ENCODE measurements around the gene ATXN10. TPM values are rescaled to one million over a fixed set of nuclear protein-coding genes. Genes with fewer than 3 reads are reported as not detected.

The ATXN10 gene
- total and polyA plus RNA-seq, 2 of the 8 experiments (the other 6 are each of a cell fraction or from before 2014, with no cell fraction given), result 134 to 210 TPM

DNA sequence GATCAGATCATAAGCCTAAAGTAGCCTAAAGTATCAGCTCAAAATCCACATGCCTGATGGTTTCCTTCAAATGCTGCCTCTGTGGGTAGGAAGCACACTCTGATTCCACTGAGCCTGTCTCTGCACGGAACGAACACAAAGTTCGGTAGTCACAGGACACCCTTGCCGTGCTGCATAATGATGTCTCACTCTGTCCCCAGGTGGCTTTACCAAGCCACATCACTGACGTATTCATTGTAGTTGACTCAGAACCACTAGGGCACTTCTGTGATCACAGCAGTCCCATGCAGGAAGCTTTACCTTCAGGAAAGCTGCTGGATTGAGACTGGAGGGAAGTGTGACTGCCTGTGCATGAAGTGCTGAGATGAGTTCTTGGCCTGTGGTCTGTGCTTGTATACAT lies 147.7 kb downstream of the ATXN10 start (continued):
- TF ChIP-seq, protein P1, sequence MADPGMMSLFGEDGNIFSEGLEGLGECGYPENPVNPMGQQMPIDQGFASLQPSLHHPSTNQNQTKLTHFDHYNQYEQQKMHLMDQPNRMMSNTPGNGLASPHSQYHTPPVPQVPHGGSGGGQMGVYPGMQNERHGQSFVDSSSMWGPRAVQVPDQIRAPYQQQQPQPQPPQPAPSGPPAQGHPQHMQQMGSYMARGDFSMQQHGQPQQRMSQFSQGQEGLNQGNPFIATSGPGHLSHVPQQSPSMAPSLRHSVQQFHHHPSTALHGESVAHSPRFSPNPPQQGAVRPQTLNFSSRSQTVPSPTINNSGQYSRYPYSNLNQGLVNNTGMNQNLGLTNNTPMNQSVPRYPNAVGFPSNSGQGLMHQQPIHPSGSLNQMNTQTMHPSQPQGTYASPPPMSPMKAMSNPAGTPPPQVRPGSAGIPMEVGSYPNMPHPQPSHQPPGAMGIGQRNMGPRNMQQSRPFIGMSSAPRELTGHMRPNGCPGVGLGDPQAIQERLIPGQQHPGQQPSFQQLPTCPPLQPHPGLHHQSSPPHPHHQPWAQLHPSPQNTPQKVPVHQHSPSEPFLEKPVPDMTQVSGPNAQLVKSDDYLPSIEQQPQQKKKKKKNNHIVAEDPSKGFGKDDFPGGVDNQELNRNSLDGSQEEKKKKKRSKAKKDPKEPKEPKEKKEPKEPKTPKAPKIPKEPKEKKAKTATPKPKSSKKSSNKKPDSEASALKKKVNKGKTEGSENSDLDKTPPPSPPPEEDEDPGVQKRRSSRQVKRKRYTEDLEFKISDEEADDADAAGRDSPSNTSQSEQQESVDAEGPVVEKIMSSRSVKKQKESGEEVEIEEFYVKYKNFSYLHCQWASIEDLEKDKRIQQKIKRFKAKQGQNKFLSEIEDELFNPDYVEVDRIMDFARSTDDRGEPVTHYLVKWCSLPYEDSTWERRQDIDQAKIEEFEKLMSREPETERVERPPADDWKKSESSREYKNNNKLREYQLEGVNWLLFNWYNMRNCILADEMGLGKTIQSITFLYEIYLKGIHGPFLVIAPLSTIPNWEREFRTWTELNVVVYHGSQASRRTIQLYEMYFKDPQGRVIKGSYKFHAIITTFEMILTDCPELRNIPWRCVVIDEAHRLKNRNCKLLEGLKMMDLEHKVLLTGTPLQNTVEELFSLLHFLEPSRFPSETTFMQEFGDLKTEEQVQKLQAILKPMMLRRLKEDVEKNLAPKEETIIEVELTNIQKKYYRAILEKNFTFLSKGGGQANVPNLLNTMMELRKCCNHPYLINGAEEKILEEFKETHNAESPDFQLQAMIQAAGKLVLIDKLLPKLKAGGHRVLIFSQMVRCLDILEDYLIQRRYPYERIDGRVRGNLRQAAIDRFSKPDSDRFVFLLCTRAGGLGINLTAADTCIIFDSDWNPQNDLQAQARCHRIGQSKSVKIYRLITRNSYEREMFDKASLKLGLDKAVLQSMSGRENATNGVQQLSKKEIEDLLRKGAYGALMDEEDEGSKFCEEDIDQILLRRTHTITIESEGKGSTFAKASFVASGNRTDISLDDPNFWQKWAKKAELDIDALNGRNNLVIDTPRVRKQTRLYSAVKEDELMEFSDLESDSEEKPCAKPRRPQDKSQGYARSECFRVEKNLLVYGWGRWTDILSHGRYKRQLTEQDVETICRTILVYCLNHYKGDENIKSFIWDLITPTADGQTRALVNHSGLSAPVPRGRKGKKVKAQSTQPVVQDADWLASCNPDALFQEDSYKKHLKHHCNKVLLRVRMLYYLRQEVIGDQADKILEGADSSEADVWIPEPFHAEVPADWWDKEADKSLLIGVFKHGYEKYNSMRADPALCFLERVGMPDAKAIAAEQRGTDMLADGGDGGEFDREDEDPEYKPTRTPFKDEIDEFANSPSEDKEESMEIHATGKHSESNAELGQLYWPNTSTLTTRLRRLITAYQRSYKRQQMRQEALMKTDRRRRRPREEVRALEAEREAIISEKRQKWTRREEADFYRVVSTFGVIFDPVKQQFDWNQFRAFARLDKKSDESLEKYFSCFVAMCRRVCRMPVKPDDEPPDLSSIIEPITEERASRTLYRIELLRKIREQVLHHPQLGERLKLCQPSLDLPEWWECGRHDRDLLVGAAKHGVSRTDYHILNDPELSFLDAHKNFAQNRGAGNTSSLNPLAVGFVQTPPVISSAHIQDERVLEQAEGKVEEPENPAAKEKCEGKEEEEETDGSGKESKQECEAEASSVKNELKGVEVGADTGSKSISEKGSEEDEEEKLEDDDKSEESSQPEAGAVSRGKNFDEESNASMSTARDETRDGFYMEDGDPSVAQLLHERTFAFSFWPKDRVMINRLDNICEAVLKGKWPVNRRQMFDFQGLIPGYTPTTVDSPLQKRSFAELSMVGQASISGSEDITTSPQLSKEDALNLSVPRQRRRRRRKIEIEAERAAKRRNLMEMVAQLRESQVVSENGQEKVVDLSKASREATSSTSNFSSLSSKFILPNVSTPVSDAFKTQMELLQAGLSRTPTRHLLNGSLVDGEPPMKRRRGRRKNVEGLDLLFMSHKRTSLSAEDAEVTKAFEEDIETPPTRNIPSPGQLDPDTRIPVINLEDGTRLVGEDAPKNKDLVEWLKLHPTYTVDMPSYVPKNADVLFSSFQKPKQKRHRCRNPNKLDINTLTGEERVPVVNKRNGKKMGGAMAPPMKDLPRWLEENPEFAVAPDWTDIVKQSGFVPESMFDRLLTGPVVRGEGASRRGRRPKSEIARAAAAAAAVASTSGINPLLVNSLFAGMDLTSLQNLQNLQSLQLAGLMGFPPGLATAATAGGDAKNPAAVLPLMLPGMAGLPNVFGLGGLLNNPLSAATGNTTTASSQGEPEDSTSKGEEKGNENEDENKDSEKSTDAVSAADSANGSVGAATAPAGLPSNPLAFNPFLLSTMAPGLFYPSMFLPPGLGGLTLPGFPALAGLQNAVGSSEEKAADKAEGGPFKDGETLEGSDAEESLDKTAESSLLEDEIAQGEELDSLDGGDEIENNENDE (IDR thresholded peaks at IDR 0.05; ENCODE audit: insufficient replicate concordance, low read length), result no peak
- no peak for TF ChIP-seq SUZ12 (IDR thresholded peaks at IDR 0.05; ENCODE audit: low read length)
- no peak for TF ChIP-seq TAF7 (optimal IDR thresholded peaks at IDR 0.05; ENCODE audit: borderline replicate concordance, low read depth, low read length)
- TF ChIP-seq SP1 (IDR thresholded peaks at IDR 0.05; ENCODE audit: low read depth, low read length), result no peak
- no peak for TF ChIP-seq HDAC6 (IDR thresholded peaks at IDR 0.05; ENCODE audit: low read depth, low read length)
- TF ChIP-seq, protein P2, sequence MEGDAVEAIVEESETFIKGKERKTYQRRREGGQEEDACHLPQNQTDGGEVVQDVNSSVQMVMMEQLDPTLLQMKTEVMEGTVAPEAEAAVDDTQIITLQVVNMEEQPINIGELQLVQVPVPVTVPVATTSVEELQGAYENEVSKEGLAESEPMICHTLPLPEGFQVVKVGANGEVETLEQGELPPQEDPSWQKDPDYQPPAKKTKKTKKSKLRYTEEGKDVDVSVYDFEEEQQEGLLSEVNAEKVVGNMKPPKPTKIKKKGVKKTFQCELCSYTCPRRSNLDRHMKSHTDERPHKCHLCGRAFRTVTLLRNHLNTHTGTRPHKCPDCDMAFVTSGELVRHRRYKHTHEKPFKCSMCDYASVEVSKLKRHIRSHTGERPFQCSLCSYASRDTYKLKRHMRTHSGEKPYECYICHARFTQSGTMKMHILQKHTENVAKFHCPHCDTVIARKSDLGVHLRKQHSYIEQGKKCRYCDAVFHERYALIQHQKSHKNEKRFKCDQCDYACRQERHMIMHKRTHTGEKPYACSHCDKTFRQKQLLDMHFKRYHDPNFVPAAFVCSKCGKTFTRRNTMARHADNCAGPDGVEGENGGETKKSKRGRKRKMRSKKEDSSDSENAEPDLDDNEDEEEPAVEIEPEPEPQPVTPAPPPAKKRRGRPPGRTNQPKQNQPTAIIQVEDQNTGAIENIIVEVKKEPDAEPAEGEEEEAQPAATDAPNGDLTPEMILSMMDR (IDR thresholded peaks at IDR 0.05; ENCODE audit: control extremely low read depth in 1 of 3, insufficient read depth in 1 of 3, low read depth in 1 of 3, low read length in 3 of 3), result no peak
- TF ChIP-seq ASH2L (IDR thresholded peaks at IDR 0.05; ENCODE audit: low read length), result no peak
- no peak for TF ChIP-seq YY1 (IDR thresholded peaks at IDR 0.05; ENCODE audit: low read depth, low read length)
- no peak for TF ChIP-seq MAFK (IDR thresholded peaks at IDR 0.05; ENCODE audit: low read depth, low read length)
- no peak for TF ChIP-seq KDM1A (IDR thresholded peaks at IDR 0.05; ENCODE audit: borderline replicate concordance, low read length)

Data from H1 (cell line).